HS-27A (cell line): Measurements from ENCODE around the gene ZNF202.
"Not testable (repeated sequence)": the region's sequence is repeated elsewhere in the genome, so short reads cannot be mapped to it uniquely, and the experiment has no call there.

ENCODE experiments used
- DNase-seq: peaks from one replicate; pipeline ENCODE4 v3.0.0-alpha.2; 2012; ENCODE audit warnings: low read depth, missing footprints

ZNF202 gene

DNA sequence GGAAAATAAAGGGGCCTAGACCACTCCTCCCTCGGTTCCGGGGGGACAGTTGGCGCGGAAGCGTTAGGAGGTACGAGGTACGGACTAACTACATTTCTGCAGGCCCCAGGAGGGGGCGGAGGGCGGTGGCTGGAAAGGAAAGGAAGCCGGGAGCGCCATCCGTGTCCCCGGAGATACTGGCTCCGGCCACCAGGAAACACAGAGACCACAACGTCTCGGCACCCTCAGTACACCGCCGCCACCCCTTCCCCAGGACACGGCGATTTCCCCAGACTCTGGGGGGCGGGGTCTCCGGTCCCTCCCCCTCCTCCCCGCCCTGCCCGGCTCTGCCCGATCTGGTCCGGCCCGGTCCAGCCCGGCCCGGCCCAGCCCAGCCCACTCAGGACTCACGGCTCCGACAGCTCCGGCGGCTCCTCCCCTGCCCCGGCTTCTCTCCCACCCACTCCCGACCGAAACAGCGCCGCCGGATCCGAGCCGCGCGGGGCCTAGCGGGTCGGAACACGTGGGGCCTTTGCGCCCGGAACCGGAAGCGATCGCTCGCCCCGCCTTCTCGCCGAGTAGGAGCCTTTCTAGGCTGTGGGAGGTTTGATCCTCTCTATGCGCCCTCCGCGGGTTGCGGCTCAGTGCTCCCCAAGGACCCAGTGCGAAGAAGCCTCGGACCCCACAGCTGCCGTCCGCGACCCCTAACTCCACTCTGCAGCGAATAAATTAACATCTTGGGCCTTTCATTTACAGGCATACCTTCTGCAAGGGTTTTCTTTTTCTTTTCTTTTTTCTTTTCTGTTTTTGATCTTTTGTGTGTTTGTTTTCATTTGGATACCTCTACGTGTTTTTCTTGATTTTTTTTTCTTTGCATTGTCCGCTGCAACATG is at the start of gene ZNF202:
ZNF202 (minus strand) TSS at position 502 of the 872 bp plus-strand sequence. CDS start 10,772 bp downstream, outside the sequence.
- DNase-seq = peak; percentile 35

GRCh38 chr11:123783536-123783935 is 42.1 kb upstream of the ZNF202 start:
- no peak for DNase-seq

- no peak for DNase-seq
These were observed 37.1 kb upstream of the ZNF202 start for GRCh38 chr11:123778511-123778910.

DNA sequence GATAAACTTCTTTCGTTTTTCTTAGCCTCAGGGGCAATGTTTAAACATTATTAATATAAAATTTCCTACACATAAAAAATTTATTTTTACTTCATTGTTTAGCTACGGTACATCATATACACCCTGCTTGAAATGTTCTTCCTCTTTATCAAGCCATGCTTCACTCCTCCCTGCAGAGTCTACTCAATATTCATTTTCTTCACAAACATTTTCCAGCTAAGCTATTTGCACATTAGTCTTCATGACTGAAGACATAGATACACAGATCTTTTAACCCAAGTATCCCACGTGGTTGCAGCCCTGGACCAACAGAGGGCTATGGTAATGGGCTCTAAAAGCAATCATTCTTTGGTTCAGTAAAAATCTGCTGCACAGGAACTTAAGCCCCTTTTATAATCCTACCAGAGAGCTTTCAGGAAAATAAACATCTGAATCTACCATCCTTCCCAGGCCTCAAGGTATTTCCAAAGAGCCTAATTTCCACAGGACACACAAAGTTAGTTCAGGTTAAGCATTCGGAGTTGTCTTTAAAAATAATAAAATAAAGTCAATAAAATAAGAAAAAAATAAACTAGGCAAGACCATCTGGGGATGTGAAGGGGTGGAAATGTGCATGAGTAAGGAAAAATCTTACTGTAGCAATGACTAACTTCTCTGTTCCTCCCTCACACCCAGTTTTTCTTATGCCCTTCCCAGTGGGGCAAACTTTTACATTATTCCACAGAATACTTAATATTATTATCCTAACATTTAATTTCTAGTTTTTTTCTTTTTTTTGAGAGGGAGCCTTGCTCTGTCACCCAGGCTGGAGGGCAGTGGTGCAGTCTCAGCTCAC is 34.5 kb upstream of the ZNF202 start:
- no peak for DNase-seq

GRCh38 chr11:123775289-123775688 is 33.8 kb upstream of the ZNF202 start:
- no peak for DNase-seq

- no peak for DNase-seq
These were observed 32.5 kb upstream of the ZNF202 start for GRCh38 chr11:123773959-123774358.

- no peak for DNase-seq
These were observed 31.6 kb upstream of the ZNF202 start for GRCh38 chr11:123773026-123773425.

DNA sequence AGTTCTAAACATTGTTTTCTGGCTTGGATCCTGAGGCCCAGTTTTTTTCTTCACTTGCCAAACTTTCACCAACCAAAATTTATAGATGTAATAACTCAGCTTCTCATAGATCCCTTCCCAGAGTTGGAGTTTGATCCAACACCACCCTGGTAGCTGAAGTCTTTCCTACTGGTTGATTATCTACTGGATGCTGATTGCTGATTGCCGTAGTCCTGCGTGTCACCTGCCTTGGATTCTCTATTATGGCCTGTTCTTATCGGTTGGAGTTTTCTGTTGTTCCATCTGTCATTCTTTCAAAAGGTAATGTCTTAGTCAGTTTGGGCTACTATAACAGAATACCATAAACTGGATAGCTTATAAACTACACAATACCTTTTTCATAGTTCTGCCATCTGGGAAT is 30.2 kb upstream of the ZNF202 start:
- no peak for DNase-seq

DNA sequence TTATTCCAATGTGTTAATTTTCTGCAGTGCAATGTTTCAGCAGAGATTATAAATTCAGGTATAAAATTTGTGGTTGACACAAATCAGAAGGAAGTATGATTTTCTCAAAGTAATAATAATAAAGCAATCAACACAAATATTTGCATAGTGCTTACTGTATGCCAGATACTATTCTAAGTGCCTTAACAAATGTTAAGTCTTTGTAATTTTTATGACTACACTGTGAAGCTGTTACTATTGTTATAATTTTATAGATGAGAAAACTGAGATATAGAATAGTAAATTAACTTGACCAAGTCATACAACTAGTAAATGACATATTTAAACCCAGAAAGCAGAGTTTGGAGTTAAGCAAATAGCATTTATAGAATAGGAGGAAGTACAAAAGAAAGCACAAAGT is 29.3 kb upstream of the ZNF202 start:
- DNase-seq = no peak

- no peak for DNase-seq
These were observed 24.1 kb upstream of the ZNF202 start for GRCh38 chr11:123765601-123766000.

GRCh38 chr11:123762422-123762821 is 21.0 kb upstream of the ZNF202 start:
- DNase-seq = no peak

DNA sequence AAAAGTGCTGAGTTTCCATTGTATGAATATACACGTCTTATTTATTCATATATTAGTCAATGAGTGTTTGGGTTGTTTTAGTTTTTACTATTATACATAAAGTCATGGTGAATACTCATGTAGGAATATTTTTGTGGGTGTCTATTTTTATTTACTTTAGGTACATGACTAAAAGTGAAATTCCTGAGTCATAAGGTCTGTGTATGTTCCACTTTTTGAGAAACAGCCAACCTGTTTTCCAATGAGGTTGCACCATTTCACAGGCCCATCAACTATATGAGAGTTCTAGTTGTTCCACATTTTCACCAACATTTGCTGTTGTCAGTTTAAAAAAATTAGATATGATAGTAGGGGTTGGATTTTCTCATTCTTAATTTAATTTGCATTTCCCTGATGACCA is 19.4 kb upstream of the ZNF202 start:
- no peak for DNase-seq

DNA sequence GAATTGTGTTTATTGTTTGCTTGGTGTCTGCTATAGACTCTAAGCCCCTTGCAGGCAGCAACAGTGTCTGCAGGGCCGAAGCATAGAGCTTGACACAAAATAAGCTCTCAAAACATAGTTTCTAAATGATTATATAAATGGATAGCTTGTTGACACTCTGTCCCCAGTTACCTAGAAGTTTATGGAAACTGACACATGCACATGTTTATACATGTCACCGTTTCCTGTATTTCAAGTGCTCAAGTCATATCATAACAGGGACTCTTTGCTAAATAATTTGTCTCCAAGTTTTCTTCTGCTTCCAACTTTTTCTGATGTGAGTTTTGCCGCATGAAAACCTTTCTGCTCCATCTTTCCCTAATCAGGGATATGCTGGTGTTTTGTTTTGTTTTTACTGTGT is 16.5 kb upstream of the ZNF202 start:
- no peak for DNase-seq

DNA sequence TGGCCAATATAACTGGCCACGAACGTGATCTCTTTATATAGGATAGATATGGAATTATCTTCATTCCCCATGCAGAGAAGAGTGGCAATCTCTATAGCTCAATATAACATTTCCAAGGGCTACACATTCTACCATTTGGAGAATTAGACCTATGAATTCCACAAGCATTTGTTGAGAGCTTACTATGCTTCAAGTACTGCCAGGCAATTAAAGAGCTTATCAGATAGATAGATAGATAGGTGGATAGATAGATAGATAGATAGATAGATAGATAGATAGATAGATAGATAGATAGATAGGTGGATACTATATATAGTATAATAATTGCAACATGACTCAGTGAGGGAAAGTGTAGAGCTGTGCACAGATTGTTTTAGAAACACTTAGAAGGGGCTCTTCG is 14.4 kb upstream of the ZNF202 start:
- DNase-seq = no peak

GRCh38 chr11:123755344-123755743 is 13.9 kb upstream of the ZNF202 start:
- no peak for DNase-seq

- no peak for DNase-seq
These were observed 12.7 kb upstream of the ZNF202 start, which contains the start of gene OR6X1 for GRCh38 chr11:123754101-123754568. TSS of gene OR6X1 (minus strand) at chr11:123754518. CDS start at chr11:123754518, 0 bp downstream.

- DNase-seq = no peak
These were observed 11.7 kb upstream of the ZNF202 start for GRCh38 chr11:123753110-123753509.

- DNase-seq = no peak
These were observed 10.3 kb upstream of the ZNF202 start for GRCh38 chr11:123751781-123752180.

DNA sequence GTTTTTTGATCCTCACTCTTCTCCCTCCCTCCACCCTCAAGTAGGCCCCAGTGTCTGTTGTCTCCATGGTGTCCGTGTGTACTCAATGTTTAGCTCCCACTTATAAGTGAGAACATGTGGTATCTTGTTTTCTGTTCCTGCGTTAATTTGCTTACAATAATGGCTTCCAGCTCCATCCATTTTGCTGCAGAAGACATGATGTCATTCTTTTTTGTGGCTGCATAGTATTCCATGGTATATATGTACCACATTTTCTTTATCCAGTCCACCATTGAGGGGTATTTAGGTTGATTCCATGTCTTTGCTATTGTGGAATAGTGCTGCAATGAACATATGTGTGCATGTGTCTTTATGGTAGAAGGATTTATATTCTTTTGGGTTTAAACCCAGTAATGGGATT is 6.9 kb upstream of the ZNF202 start:
- not testable (repeated sequence) for DNase-seq

- DNase-seq = no peak
These were observed 4.4 kb upstream of the ZNF202 start for GRCh38 chr11:123745764-123746451.

DNA sequence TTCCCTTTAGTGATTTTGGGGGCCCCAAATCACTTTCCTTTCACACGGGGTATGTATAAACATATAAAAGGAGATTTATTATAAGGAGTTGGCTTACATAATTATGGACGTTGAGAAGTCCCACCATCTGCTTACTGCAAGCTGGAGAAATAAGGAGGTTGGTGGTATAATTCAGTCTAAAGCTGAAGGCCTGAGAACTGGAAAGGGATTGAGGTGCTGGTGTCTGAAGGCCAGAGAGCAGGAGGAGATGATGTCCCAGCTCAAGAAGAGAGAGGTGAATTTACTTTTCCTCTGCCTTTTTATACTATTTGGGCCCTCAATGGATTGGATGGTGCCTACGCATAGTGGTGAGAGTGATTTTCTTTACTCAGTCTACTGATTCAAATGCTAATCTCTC is 1.3 kb upstream of the ZNF202 start:
- no peak for DNase-seq

GRCh38 chr11:123742031-123742723 is 717 bp upstream of the ZNF202 start:
- no peak for DNase-seq
